OCI-LY3 (cell line): ENCODE measurements around the gene GAS2L1.

ENCODE experiments used
- EZH2phosphoT487 ChIP-seq: fragments of 200-600 bp; shearing (Covaris generic); IDR thresholded peaks from 2 replicates; pipeline ENCODE4 v1.6.1; 2018; ENCODE audit warnings: antibody characterized with exemption, mixed run types, low read depth
- TF ChIP-seq, protein P1 (sequence below): fragments of 200-600, 300-600 bp; sonication (generic); IDR thresholded peaks from 2 replicates; pipeline ENCODE4 v1.5.1; 2014; ENCODE audit warnings: antibody characterized with exemption, low read length, low read depth

DNA sequence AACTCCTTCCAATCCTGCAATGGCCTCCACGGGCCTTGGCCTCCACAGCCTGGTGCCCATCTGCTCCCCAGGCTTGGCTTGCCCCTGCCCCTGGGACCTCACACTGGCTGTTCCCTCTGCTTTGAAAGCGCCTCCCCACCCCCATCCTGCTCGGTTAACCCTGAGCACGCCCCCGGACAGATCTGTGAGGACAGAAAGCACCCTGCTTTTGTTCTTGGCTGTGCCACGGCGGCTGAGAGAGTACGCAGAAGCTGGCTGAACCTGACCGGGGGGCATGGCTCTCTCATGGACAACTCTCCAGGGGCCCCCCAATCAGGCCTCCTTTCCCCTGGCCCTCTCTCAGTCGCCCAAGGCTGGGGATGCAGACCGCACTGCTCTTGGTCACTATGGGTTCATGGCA, 29.2 kb downstream of the GAS2L1 start:
- TF ChIP-seq EZH2phosphoT487 = no peak
- TF ChIP-seq, protein P1, sequence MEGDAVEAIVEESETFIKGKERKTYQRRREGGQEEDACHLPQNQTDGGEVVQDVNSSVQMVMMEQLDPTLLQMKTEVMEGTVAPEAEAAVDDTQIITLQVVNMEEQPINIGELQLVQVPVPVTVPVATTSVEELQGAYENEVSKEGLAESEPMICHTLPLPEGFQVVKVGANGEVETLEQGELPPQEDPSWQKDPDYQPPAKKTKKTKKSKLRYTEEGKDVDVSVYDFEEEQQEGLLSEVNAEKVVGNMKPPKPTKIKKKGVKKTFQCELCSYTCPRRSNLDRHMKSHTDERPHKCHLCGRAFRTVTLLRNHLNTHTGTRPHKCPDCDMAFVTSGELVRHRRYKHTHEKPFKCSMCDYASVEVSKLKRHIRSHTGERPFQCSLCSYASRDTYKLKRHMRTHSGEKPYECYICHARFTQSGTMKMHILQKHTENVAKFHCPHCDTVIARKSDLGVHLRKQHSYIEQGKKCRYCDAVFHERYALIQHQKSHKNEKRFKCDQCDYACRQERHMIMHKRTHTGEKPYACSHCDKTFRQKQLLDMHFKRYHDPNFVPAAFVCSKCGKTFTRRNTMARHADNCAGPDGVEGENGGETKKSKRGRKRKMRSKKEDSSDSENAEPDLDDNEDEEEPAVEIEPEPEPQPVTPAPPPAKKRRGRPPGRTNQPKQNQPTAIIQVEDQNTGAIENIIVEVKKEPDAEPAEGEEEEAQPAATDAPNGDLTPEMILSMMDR = no peak
